Fibroblast of gingiva (primary cell): Measurements from ENCODE around the gene ZNF366.

ENCODE experiments used
- DNase-seq: peaks from one replicate; pipeline ENCODE4 v3.0.0-alpha.2; 2011; ENCODE audit warnings: low read depth

ZNF366 gene

GRCh38 chr5:72518001-72518683 is 10.9 kb upstream of the ZNF366 start:
- peak; percentile 37 for DNase-seq

DNA sequence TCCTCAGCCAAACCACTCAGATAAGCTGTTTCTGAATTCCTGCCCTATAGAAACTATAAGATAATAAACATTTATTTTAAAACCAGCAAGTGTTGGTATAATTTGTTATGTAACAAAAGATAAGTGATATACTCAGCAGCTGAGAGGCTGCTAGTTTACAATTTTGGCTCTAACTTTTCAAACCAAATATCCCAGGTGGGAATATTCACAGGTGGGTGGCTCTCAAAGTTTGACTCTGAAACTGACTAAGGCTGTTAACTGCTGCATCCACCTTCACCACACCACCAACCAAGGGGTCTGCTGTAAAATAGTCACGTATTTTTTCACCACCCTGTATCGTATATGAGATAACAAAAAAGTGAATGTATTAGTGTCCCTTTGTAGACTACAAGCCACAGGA is 9.7 kb upstream of the ZNF366 start:
- DNase-seq: no peak

GRCh38 chr5:72515211-72515610 is 8.0 kb upstream of the ZNF366 start:
- DNase-seq: no peak

- no peak for DNase-seq
These were observed 5.3 kb upstream of the ZNF366 start for GRCh38 chr5:72512593-72512860.

- no peak for DNase-seq
These were observed 4.8 kb upstream of the ZNF366 start for GRCh38 chr5:72511774-72512592.

- DNase-seq: no peak
These were observed 4.2 kb upstream of the ZNF366 start for GRCh38 chr5:72511366-72511765.

DNA sequence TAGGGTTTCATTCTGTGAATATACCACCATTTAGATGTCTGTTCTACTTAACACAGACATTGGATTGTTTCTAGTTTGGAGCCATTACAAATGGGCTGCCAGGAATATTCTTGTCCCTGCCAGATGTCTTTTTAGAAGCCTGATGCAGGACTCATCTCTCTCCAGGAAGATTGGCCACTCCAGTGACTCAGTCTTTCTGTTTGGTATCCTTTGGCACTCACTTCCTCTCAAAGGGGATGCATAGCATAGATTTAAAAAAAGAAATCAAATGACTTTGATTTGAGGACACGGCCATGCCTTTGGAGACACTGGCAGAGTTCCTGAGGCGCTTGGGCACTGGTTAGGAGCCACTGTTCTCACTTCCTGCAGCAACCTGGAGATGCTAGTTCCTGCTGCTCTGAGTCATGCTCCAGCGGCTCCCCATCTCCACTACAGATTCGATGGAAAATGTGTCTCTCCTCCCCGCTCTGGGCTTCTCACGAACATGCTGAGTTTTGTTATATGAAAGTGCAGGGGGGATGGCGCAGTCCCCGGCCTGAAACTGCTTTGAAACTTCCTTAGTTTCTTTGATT is 3.5 kb upstream of the ZNF366 start:
- DNase-seq: peak; percentile 90

DNA sequence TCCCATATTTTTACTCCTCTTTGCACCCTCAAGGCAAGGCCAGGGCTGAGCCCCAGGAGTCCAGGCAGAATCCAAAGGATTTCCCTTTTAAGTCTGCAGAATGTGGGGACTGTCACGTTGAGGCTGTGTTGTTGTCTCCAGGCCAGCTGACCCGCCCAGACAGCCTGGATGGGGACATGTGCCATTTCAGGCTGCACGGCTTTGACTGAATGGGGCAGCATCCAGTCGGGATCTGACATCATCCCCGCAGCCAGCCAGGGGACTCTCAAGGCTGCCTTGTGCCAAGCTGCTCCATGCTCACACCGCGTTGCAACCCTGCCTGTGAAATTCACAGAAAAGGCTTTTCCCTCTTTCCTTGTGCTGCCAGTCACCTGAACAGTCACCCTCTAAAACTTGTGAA is 2.2 kb upstream of the ZNF366 start:
- no peak for DNase-seq

GRCh38 chr5:72508241-72509170 is 1.3 kb upstream of the ZNF366 start:
- DNase-seq: no peak

DNA sequence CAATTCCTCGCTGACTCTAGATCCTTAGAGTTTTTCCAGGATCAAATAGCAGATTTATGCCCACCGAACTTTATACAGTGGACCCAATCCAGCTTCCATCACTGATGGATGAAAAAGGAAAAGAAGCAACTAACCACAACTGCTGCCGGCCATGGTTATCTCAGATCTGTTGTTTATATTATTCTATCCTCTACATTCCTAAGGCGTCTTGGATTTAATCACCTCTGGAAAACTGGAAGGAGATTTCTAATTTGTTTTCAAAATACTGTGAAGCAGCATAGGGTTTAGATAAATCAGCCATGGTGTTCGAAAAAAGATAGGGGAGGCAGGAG is 663 bp upstream of the ZNF366 start:
- no peak for DNase-seq

DNA sequence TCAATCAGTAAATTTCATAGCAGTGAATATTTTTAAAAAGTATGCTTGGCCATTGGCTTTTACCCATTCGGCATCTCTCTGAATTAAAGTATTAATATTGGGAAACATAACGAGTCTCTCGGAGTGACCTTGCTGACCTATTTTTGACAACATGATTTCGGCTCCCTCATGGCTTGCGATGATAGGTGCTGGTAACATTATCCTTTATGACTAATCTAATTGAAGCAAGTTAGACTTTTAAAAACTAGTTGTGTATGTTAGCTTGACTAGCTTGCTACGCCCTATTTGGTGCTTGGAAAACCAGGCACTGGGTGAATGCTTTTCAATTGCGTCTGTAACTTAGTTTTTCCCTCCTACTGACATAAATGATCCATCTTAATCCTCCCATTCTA is 1.1 kb downstream of the ZNF366 start:
- DNase-seq: no peak

DNA sequence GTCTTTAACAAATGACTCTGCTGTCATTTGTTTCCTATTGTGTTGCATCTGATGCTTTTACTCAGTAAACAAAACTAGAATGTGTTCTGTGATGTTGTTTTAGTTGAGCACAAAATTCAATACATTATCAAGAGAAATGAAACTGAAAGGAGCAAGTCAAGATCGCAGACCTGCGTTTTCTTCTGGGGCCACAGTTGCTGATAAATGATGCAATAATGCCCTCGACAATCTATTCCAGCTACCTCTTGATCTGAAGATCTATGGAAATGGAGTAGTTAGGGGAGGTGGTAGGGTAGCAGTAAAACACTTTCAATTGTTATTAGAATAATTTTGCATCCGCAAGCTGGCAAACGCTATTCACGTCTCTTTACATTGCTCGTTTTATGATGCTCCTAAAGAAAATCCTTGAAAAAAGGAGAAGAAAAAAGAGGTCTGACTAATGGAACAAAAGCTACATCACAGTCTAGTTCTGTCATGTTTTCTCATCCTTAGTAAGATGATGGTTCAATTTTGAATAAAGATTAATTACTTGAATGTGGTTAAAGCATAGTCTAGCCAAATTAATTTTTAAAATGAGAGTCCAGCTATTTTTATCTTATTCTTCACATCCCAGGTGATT is 1.6 kb downstream of the ZNF366 start:
- DNase-seq: no peak

DNA sequence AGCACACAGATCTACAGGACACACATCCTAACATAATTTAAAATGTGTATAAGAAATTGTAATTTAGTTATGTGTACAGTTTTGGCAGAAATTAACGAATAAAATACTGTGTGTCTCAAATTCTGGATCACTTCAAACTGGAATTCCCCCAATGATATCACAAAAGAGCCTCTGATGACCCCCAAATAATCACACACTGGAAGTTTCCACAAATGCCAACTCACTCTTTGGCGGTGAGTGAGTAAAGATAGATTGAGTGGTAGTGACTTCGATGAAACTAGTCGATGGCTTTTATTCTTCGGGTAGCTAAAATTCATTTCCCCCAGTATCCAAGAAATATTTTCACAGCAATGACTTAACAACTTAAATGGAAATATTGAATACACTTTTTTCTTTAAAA is 2.2 kb downstream of the ZNF366 start:
- no peak for DNase-seq

DNA sequence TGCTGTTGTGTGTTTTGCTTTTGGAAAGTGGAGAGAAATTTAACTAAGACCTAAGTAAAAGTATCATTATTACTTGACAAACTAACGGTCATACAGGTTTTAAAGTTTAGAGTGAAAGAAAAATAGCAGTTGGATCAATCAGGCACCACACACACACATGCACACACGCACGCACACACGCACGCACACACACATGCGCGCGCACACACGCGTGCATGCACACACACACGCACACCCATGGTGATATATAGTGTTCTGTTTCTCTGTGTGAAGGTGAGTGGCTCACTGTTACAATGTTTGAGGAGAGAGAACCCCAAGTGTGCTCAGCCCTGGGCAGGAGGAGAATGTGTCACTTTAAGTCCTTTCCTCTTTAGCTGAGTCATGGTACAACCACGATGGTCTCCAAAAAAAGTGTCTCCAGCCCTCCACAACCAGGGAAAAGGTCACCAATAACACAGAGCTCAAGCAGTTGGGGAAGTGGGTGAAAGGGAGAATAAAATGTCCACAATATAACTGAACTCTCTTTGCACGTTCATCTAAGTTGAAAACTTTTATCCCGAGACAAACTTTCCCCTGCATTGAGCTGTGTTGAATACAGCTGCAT is 3.2 kb downstream of the ZNF366 start:
- peak; percentile 72 for DNase-seq

- DNase-seq: peak; percentile 75
These were observed 5.7 kb downstream of the ZNF366 start for GRCh38 chr5:72501488-72501887.

- DNase-seq: no peak
These were observed 7.5 kb downstream of the ZNF366 start for GRCh38 chr5:72499730-72500129.

- DNase-seq: no peak
These were observed 8.1 kb downstream of the ZNF366 start for GRCh38 chr5:72499090-72499489.

DNA sequence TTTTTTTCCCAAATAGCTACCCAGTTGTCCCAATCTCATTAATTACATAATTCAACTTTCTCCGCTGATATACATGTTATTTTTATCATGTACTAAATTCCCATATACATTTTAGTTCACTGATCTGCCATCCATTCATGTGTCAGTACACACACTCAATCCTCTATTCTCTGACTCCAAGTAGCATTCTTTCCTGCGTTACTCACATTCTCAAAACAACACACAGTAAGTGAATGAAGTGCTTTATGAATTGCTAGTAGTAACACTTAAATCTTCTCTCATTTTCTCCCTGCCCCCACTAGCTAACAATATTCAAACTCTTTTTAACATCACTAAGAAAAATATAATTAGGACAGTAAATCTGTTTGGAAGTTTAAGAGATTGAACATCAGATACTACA is 8.9 kb downstream of the ZNF366 start:
- peak; percentile 37 for DNase-seq

- no peak for DNase-seq
These were observed 9.4 kb downstream of the ZNF366 start for GRCh38 chr5:72497823-72498222.

- DNase-seq: no peak
These were observed 11.8 kb downstream of the ZNF366 start for GRCh38 chr5:72495410-72495809.

DNA sequence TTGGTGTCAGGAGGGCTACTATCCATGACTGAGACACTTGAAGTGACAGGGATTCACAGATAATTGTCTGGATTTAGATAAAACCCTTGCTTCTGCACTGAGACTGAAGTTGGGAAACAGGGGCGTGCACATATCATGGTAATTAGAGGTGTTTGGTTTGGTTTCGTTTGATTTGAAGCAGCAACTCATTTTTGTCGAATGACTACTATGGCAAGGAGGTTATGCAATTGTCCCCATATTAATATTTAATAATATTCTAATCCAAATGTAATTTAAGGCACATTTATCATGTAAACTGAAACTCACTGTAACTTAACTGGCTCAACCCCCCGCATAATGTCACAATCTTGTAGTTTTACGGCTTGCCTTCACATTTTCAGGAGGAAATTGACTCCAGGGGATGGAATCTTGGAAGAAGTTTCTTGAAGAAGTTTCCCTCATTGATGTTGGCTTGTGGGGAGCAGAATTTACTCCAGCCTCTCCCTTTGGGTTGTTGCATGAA is 12.5 kb downstream of the ZNF366 start:
- DNase-seq: peak; percentile 91

DNA sequence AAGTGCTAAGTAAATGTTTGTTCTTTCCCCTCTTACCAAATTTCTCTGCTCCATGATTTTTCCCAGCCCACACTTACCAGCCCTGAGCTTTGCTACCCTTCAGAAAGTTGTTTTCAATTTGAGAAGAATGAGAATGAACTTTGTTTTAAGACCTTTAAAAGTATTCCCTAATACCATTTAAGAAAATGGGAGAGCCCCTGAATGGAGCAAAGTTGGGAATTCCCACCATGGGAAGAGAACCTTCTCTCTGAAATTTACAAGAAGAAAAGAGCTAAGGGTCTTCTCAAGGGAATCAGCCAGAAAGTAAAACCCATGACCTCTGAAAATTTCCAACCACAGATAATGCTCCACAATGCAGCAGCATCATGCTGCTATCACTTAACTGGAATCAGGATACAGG is 17.7 kb downstream of the ZNF366 start:
- no peak for DNase-seq
